ENCODE data around the gene PDCD1. TPM values are rescaled to one million over a fixed set of nuclear protein-coding genes. Genes with fewer than 3 reads are reported as not detected.
A peak's percentile ranks its signal among the peaks of the same experiment; 100 is the strongest.
"Not testable (repeated sequence)": the region's sequence is repeated elsewhere in the genome, so short reads cannot be mapped to it uniquely, and the experiment has no call there.

Gene PDCD1
- total RNA-seq, 1 experiment from 2014 or later, result not detected

DNA sequence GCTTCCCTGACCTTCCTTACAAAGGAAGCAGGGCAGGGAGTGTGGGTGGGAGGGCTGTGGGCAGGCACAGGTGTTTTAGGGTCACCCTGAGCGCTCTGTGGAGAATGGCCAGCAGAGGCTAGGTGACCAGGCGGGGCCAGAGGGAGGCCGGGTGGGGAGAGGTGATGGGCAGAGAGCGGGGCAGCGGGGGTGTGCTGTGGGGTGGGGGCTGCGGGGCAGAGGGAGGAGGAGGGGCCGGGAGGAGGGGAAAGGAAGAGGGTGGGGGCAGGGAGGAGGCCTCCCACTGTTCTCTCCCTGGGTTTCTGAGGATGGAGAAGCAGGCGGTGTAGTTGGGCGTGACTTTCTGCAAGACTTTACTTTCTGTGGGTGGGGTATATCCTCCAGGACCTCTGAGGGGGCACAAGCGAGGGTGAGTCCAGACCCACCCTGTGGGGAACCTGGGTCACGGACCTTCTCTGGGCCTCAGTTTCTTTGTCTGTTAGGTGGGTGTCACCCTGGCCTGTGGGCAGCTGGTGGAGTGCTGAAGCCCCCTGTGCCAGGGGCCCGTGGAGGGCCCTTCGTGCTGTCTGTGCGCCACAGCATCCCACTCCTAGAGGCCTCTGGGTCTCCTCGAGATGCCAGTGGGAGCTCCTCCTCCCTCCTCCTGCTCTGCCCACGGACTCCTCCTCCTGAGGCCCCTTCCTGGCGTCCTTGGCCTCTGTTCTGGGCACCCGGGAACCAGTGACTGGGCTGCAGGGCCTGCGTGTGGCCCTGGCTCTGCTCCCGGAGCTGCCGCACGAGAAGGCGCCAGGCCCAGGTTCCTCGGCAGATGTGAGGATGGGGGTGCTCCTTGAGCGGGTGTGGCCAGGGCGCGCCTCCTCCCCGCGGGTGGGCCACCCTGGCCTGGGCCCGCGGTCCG lies 56.0 kb downstream of the PDCD1 start:
- ATAC-seq (no peak), DNase-seq (no peak)
- ChIA-PET CTCF (no interaction called here), POLR2A (ENCODE audit: unreplicated experiment) (no interaction called here)
- Histone ChIP-seq H3K36me3 (ENCODE audit: low read depth, low read length) (no peaks in the 10 kb centered on the region), H3K4me1 (ENCODE audit: insufficient read depth, low read length) (peaks cover 6% of the 10 kb centered on the region; the same call in 1 of the 2 replicates), H3K27me3 (ENCODE audit: low read length) (no peaks in the 10 kb centered on the region), H3F3A (ENCODE audit: low read length, unreplicated experiment) (no peaks in the 10 kb centered on the region), H3K27ac (ENCODE audit: low read length) (no peak overlapping the region), H3K9me3 (ENCODE audit: low read length) (no peaks in the 10 kb centered on the region), H3K79me2 (ENCODE audit: low read length) (no peaks in the 10 kb centered on the region), H2AFZ (ENCODE audit: low read length) (no peak overlapping the region), H3K9ac (ENCODE audit: low read length) (no peak overlapping the region), H3K4me3 (ENCODE audit: low read length) (no peak overlapping the region), H3K9me2 (replicated peaks; ENCODE audit: low read length) (no peaks in the 10 kb centered on the region), H4K20me1 (ENCODE audit: low read length) (no peaks in the 10 kb centered on the region), H3K4me2 (ENCODE audit: low read length) (peak overlapping the region; percentile 69)
- TF ChIP-seq EZH2 (IDR thresholded peaks at IDR 0.05; ENCODE audit: low read length, unreplicated experiment), result no peak
- no peak for TF ChIP-seq EZH2phosphoT487 (IDR thresholded peaks at IDR 0.05; ENCODE audit: borderline replicate concordance, low read length)
- TF ChIP-seq CTCF (conservative IDR thresholded peaks at IDR 0.05; ENCODE audit: low read depth, low read length), result no peak
- no TSS peak for BruUV-seq (replicated peaks)
- intact Hi-C loops (cut with micrococcal nuclease), result no loop called here

GRCh38 chr2:241801611-241802420 lies 56.9 kb downstream of the PDCD1 start:
- no peaks in the 10 kb centered on the region for H4K20me1 ChIP-seq (ENCODE audit: low read length)
- H3K4me1 ChIP-seq (ENCODE audit: insufficient read depth, low read length), result peaks cover 6% of the 10 kb centered on the region; the same call in 1 of the 2 replicates
- no peak for TF ChIP-seq CTCF (conservative IDR thresholded peaks at IDR 0.05; ENCODE audit: low read depth, low read length)
- no peak for TF ChIP-seq EZH2 (IDR thresholded peaks at IDR 0.05; ENCODE audit: low read length, unreplicated experiment)
- TF ChIP-seq EZH2phosphoT487 (IDR thresholded peaks at IDR 0.05; ENCODE audit: borderline replicate concordance, low read length), result no peak
- ATAC-seq, result no peak
- no peaks in the 10 kb centered on the region for H3K9me2 ChIP-seq (replicated peaks; ENCODE audit: low read length)
- H3K27ac ChIP-seq (ENCODE audit: low read length), result no peak overlapping the region
- no peaks in the 10 kb centered on the region for H3K9me3 ChIP-seq (ENCODE audit: low read length)
- no peak overlapping the region for H3K4me3 ChIP-seq (ENCODE audit: low read length)
- intact Hi-C loops (cut with micrococcal nuclease), result no loop called here
- H3K79me2 ChIP-seq (ENCODE audit: low read length), result no peaks in the 10 kb centered on the region
- no peak overlapping the region for H3K9ac ChIP-seq (ENCODE audit: low read length)
- no peak overlapping the region for H2AFZ ChIP-seq (ENCODE audit: low read length)
- no peaks in the 10 kb centered on the region for H3K27me3 ChIP-seq (ENCODE audit: low read length)
- no peaks in the 10 kb centered on the region for H3F3A ChIP-seq (ENCODE audit: low read length, unreplicated experiment)
- H3K4me2 ChIP-seq (ENCODE audit: low read length), result no peak overlapping the region
- no peaks in the 10 kb centered on the region for H3K36me3 ChIP-seq (ENCODE audit: low read depth, low read length)
- ChIA-PET POLR2A (ENCODE audit: unreplicated experiment) (no interaction called here), CTCF (no interaction called here)
- no TSS peak for BruUV-seq (replicated peaks)
- DNase-seq, result no peak

DNA sequence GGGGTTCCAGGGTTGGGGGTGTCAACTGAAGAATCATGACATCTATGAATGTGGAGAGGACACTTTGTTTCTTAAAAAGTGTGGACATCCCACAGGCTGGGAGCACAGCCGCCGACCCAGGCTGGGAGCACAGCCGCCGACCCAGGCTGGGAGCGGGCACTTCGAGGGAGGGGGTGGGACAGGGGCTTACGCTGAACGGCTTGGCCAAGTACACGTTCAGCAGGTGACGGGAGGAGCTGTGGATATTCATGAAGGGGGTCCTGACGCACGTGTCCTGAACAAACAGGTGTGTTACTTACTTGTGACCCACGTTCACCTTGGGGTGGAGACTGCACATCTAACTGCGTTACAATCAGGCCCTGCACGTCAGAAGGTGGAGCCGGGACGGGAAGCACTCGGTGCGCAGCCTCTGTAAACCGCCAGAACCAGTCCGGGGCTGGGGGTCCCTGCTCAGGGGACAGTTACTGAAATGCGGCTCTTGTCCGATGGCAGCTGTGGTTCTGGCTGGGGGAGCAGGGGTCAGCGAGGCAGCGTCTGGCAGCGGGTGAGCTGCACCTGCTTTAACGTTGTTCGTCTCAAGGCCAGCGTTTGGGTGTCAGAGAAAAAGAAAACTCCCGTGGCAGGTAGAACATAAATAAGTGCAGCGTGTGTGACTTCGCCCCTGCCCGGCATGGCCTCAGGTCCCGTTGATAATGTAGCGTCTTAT lies 58.3 kb downstream of the PDCD1 start:
- H3F3A ChIP-seq (ENCODE audit: low read length, unreplicated experiment); H3K27me3 ChIP-seq (ENCODE audit: low read length); H3K9ac ChIP-seq (ENCODE audit: low read length); POLR2A ChIA-PET (ENCODE audit: unreplicated experiment); H3K9me2 ChIP-seq (replicated peaks; ENCODE audit: low read length); H4K20me1 ChIP-seq (ENCODE audit: low read length); H3K9me3 ChIP-seq (ENCODE audit: low read length); H3K36me3 ChIP-seq (ENCODE audit: low read depth, low read length); CTCF ChIA-PET; H3K27ac ChIP-seq (ENCODE audit: low read length); H3K79me2 ChIP-seq (ENCODE audit: low read length); BruUV-seq (replicated peaks); intact Hi-C loops (cut with micrococcal nuclease); H3K4me3 ChIP-seq (ENCODE audit: low read length); H3K4me2 ChIP-seq (ENCODE audit: low read length); ATAC-seq; H2AFZ ChIP-seq (ENCODE audit: low read length); DNase-seq; H3K4me1 ChIP-seq (ENCODE audit: insufficient read depth, low read length): not testable (repeated sequence)

Measured in PC-3 (cell line).